Liver (tissue), 9 donors: ENCODE results near the gene POLR2L. TPM values are rescaled to one million over a fixed set of nuclear protein-coding genes. Genes with fewer than 3 reads are reported as not detected.
A peak's percentile ranks its signal among the peaks of the same experiment; 100 is the strongest.

Experiments used
- DNase-seq: peaks from one replicate; pipeline ENCODE4 v3.0.0-alpha.2; 2017; ENCODE audit warnings: low spot score
- H3K27ac ChIP-seq, 2 donors: one replicate each; pipeline ENCODE4 v1.7.0; 2013; ENCODE audit warnings: inconsistent platforms in 2 of 2, low read length in 2 of 2, control low read depth in 1 of 2, low read depth in 1 of 2, mild to moderate bottlenecking in 1 of 2
- H3K27me3 ChIP-seq, 4 donors: one replicate each; pipeline versions ENCODE4 v1.6.1 to v1.7.0; 2013; ENCODE audit warnings: low read length in 3 of 4, inconsistent platforms in 1 of 4, mild to moderate bottlenecking in 1 of 4, moderate library complexity in 1 of 4; ENCODE audit not compliant: control insufficient read depth in 4 of 4, insufficient read depth in 4 of 4
- H3K36me3 ChIP-seq, 4 donors: one replicate each; pipeline versions ENCODE4 v1.6.1 to v1.7.0; 2013; ENCODE audit warnings: low read length in 3 of 4, mild to moderate bottlenecking in 3 of 4, low read depth in 1 of 4, moderate library complexity in 1 of 4; ENCODE audit not compliant: control insufficient read depth in 4 of 4, insufficient read depth in 3 of 4
- H3K4me1 ChIP-seq, 4 donors: one replicate each; pipeline versions ENCODE4 v1.6.1 to v1.7.0; 2013; ENCODE audit warnings: low read length in 3 of 4, mild to moderate bottlenecking in 3 of 4, moderate library complexity in 1 of 4; ENCODE audit not compliant: control insufficient read depth in 4 of 4, insufficient read depth in 4 of 4
- H3K4me3 ChIP-seq, 3 donors: one replicate each; pipeline versions ENCODE4 v1.6.1 to v1.7.0; 2013; ENCODE audit warnings: low read length in 3 of 3, control low read depth in 1 of 3, low read depth in 1 of 3, mild to moderate bottlenecking in 1 of 3
- H3K9ac ChIP-seq, 2 donors: one replicate each; pipeline ENCODE4 v1.7.0; 2013; ENCODE audit warnings: low read length in 2 of 2, mild to moderate bottlenecking in 2 of 2, moderate library complexity in 2 of 2, control low read depth in 1 of 2, low read depth in 1 of 2
- H3K9me3 ChIP-seq, 4 donors: one replicate each; pipeline versions ENCODE4 v1.6.1 to v1.7.0; 2013; ENCODE audit warnings: low read length in 3 of 4; ENCODE audit not compliant: control insufficient read depth in 4 of 4
- ATF3 ChIP-seq: IDR thresholded peaks from 2 replicates; pipeline ENCODE4 v1.6.1; 2016; ENCODE audit warnings: antibody characterized with exemption
- EGR1 ChIP-seq, 2 donors: IDR thresholded peaks; 2 replicates each; pipeline ENCODE4 v1.6.1; 2016 to 2018; ENCODE audit warnings: antibody characterized with exemption in 2 of 2, low read depth in 2 of 2
- GABPA ChIP-seq, 2 donors: IDR thresholded peaks in 1 of 2; conservative IDR thresholded peaks in 1 of 2; 2 replicates each; pipeline ENCODE4 v1.6.1; 2016; ENCODE audit warnings: antibody characterized with exemption in 2 of 2, mild to moderate bottlenecking in 1 of 2, moderate library complexity in 1 of 2
- HNF4A ChIP-seq, 2 donors: conservative IDR thresholded peaks; 2 replicates each; pipeline ENCODE4 v1.6.1; 2016; ENCODE audit warnings: antibody characterized with exemption in 2 of 2, mild to moderate bottlenecking in 2 of 2
- RAD21 ChIP-seq, 2 donors: IDR thresholded peaks; 2 replicates each; pipeline ENCODE4 v1.6.1; 2016; ENCODE audit warnings: antibody characterized with exemption in 2 of 2, mild to moderate bottlenecking in 2 of 2
- RXRA ChIP-seq, 2 donors: IDR thresholded peaks; 2 replicates each; pipeline ENCODE4 v1.6.1; 2017 to 2018; ENCODE audit warnings: antibody characterized with exemption in 2 of 2, mild to moderate bottlenecking in 1 of 2
- SP1 ChIP-seq: IDR thresholded peaks from 2 replicates; pipeline ENCODE4 v1.6.1; 2018; ENCODE audit warnings: antibody characterized with exemption, mild to moderate bottlenecking
- TAF1 ChIP-seq: conservative IDR thresholded peaks from 2 replicates; pipeline ENCODE4 v1.6.1; 2016; ENCODE audit warnings: antibody characterized with exemption, mild to moderate bottlenecking
- YY1 ChIP-seq: IDR thresholded peaks from 2 replicates; pipeline ENCODE4 v1.6.1; 2016; ENCODE audit warnings: antibody characterized with exemption, mild to moderate bottlenecking
- WGBS: extraction: QIAGEN DNeasy Blood & Tissue Kit; methylation state at CpG from one replicate; pipeline ENCODE4 v1.1.7; 2013; 5-methylcytosine and 5-hydroxymethylcytosine counted together
- polyA plus RNA-seq, 2 donors: library from polyadenylated mRNA; stranded (reverse) in 1 of 2; unstranded in 1 of 2; fragments of 200-250 nt in 1 of 2; fragments of >200 nt in 1 of 2; fragmentation: Nextera tagmentation in 1 of 2; extraction: Ambion mirVana in 1 of 2; gene quantifications; one replicate each; pipeline versions ENCODE4 v1.2.1 to v1.2.3, GENCODE V29; 2013 to 2015
- total RNA-seq, 2 donors: library from RNA; depleted of rRNA; stranded (reverse); fragments of >200 nt; gene quantifications; one replicate each; pipeline ENCODE4 v1.2.3, GENCODE V29; 2014
- TF ChIP-seq, protein P1 (sequence below): IDR thresholded peaks from 2 replicates; pipeline ENCODE4 v1.6.1; 2016; ENCODE audit warnings: antibody characterized with exemption
- TF ChIP-seq, protein P2 (sequence below): IDR thresholded peaks from 2 replicates; pipeline ENCODE4 v1.6.1; 2016; ENCODE audit warnings: antibody characterized with exemption, mild to moderate bottlenecking
- TF ChIP-seq, protein P3 (sequence below): IDR thresholded peaks from 2 replicates; pipeline ENCODE4 v1.6.1; 2016; ENCODE audit warnings: antibody characterized with exemption
- TF ChIP-seq, protein P4 (sequence below): fragments of 150-350 bp; IDR thresholded peaks from 2 replicates; pipeline ENCODE4 v1.5.1; 2017; ENCODE audit warnings: improper control_type of control experiment, low read depth, low read length; ENCODE audit not compliant: missing input control
- donor health status: healthy.
- donor health status: healthy.
- donor health status: healthy.
- donor health status: healthy.
- donor health status: healthy.

The POLR2L gene
- total and polyA plus RNA-seq, 4 donors = 28.1 to 230 (median 106) TPM

- Histone ChIP-seq H3K27me3 (no peaks in the 10 kb centered on the region), H3K9me3 (no peaks in the 10 kb centered on the region), H3K9ac (no peak overlapping the region), H3K4me3 (no peak overlapping the region), H3K27ac (no peak overlapping the region), H3K4me1 (peaks cover 0 to 7% (median 3%) of the 10 kb centered on the region in 4 donors), H3K36me3 (peaks cover 0 to 2% (median 0%) of the 10 kb centered on the region in 4 donors)
- 77% methylated on average over 31 of the region's 31 CpGs for WGBS
- TF ChIP-seq YY1 = no peak
- TF ChIP-seq GABPA (IDR thresholded peaks at IDR 0.05 in 1 of 2, conservative IDR thresholded peaks at IDR 0.05 in 1 of 2) = no peak
- peak; percentile 84 for DNase-seq
These were observed 17.2 kb upstream of the POLR2L start for GRCh38 chr11:859394-860131.

DNA sequence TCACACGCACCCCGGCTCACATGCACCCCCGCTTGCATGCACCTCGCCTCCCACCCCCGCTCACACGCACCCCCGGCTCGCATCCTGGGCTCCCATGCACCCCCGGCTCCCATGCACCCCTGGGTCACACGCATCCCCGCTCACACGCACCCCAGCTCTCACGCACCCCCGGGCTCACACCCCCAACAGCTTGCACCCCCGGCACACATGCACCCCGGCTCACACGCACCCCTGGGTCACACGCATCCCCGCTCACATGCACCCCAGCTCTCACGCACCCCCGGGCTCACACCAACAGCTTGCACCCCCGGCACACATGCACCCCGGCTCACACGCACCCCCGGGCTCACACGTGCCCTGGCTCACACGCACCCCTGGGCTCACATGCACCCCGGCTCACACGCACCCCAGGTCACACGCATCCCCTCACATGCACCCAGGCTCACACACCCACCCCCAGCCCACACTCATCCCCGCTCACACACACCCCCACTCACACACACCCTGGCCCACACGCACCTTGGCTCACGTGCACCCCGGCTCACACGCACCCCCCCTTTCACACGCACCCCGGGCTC lies 16.5 kb upstream of the POLR2L start:
- Histone ChIP-seq H3K4me3 (no peak overlapping the region), H3K9ac (no peak overlapping the region), H3K27ac (no peak overlapping the region), H3K9me3 (no peaks in the 10 kb centered on the region), H3K4me1 (peaks cover 0 to 7% (median 3%) of the 10 kb centered on the region in 4 donors), H3K36me3 (peaks cover 0 to 2% (median 0%) of the 10 kb centered on the region in 4 donors), H3K27me3 (no peaks in the 10 kb centered on the region)
- TF ChIP-seq SP1 = no peak
- TF ChIP-seq, protein P1, sequence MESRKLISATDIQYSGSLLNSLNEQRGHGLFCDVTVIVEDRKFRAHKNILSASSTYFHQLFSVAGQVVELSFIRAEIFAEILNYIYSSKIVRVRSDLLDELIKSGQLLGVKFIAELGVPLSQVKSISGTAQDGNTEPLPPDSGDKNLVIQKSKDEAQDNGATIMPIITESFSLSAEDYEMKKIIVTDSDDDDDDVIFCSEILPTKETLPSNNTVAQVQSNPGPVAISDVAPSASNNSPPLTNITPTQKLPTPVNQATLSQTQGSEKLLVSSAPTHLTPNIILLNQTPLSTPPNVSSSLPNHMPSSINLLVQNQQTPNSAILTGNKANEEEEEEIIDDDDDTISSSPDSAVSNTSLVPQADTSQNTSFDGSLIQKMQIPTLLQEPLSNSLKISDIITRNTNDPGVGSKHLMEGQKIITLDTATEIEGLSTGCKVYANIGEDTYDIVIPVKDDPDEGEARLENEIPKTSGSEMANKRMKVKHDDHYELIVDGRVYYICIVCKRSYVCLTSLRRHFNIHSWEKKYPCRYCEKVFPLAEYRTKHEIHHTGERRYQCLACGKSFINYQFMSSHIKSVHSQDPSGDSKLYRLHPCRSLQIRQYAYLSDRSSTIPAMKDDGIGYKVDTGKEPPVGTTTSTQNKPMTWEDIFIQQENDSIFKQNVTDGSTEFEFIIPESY = no peak
- TF ChIP-seq HNF4A (conservative IDR thresholded peaks at IDR 0.05) = no peak
- TF ChIP-seq, protein P2, sequence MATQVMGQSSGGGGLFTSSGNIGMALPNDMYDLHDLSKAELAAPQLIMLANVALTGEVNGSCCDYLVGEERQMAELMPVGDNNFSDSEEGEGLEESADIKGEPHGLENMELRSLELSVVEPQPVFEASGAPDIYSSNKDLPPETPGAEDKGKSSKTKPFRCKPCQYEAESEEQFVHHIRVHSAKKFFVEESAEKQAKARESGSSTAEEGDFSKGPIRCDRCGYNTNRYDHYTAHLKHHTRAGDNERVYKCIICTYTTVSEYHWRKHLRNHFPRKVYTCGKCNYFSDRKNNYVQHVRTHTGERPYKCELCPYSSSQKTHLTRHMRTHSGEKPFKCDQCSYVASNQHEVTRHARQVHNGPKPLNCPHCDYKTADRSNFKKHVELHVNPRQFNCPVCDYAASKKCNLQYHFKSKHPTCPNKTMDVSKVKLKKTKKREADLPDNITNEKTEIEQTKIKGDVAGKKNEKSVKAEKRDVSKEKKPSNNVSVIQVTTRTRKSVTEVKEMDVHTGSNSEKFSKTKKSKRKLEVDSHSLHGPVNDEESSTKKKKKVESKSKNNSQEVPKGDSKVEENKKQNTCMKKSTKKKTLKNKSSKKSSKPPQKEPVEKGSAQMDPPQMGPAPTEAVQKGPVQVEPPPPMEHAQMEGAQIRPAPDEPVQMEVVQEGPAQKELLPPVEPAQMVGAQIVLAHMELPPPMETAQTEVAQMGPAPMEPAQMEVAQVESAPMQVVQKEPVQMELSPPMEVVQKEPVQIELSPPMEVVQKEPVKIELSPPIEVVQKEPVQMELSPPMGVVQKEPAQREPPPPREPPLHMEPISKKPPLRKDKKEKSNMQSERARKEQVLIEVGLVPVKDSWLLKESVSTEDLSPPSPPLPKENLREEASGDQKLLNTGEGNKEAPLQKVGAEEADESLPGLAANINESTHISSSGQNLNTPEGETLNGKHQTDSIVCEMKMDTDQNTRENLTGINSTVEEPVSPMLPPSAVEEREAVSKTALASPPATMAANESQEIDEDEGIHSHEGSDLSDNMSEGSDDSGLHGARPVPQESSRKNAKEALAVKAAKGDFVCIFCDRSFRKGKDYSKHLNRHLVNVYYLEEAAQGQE = no peak
- TF ChIP-seq ATF3 = no peak
- TF ChIP-seq, protein P3, sequence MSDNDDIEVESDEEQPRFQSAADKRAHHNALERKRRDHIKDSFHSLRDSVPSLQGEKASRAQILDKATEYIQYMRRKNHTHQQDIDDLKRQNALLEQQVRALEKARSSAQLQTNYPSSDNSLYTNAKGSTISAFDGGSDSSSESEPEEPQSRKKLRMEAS = no peak
- no peak for TF ChIP-seq TAF1
- TF ChIP-seq EGR1 (IDR thresholded peaks at IDR 0.05; ENCODE audit: low read depth in 2 of 2) = no peak
- TF ChIP-seq RAD21 (IDR thresholded peaks at IDR 0.05) = no peak
- no peak for TF ChIP-seq YY1
- TF ChIP-seq, protein P4, sequence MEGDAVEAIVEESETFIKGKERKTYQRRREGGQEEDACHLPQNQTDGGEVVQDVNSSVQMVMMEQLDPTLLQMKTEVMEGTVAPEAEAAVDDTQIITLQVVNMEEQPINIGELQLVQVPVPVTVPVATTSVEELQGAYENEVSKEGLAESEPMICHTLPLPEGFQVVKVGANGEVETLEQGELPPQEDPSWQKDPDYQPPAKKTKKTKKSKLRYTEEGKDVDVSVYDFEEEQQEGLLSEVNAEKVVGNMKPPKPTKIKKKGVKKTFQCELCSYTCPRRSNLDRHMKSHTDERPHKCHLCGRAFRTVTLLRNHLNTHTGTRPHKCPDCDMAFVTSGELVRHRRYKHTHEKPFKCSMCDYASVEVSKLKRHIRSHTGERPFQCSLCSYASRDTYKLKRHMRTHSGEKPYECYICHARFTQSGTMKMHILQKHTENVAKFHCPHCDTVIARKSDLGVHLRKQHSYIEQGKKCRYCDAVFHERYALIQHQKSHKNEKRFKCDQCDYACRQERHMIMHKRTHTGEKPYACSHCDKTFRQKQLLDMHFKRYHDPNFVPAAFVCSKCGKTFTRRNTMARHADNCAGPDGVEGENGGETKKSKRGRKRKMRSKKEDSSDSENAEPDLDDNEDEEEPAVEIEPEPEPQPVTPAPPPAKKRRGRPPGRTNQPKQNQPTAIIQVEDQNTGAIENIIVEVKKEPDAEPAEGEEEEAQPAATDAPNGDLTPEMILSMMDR = no peak
- TF ChIP-seq RXRA (IDR thresholded peaks at IDR 0.05) = no peak
- DNase-seq = no peak
- 90% methylated on average over 37 of the region's 37 CpGs for WGBS
